Lung (tissue), 12 donors: Measurements from ENCODE around the gene LIN54. TPM values are rescaled to one million over a fixed set of nuclear protein-coding genes. Genes with fewer than 3 reads are reported as not detected.
A peak's percentile ranks its signal among the peaks of the same experiment; 100 is the strongest.
"Not testable (repeated sequence)": the region's sequence is repeated elsewhere in the genome, so short reads cannot be mapped to it uniquely, and the experiment has no call there.

Experiments used
- ATAC-seq: fragments of 200-7000 bp; cut with Tn5 transposase; one replicate; pipeline ENCODE4 v1.9.1; 2020; ENCODE audit warnings: moderate number of reproducible peaks; ENCODE audit not compliant: insufficient read depth, low FRiP score
- DNase-seq, 3 donors: peaks; one replicate each; pipeline ENCODE4 v3.0.0-alpha.2; 2013 to 2017
- H3K27ac ChIP-seq, 2 donors: one replicate each; pipeline ENCODE4 v1.5.1; 2013; ENCODE audit warnings: mild to moderate bottlenecking in 2 of 2, moderate library complexity in 2 of 2, control low read depth in 1 of 2, inconsistent platforms in 1 of 2, low read depth in 1 of 2, low read length in 1 of 2
- H3K27me3 ChIP-seq, 3 donors: one replicate each; pipeline ENCODE4 v1.5.1; 2013; ENCODE audit warnings: low read length in 2 of 3; ENCODE audit not compliant: control insufficient read depth in 3 of 3, insufficient read depth in 3 of 3
- H3K36me3 ChIP-seq, 4 donors: one replicate each; pipeline ENCODE4 v1.5.1; 2013; ENCODE audit warnings: low read length in 4 of 4, mild to moderate bottlenecking in 1 of 4, moderate library complexity in 1 of 4; ENCODE audit not compliant: control insufficient read depth in 4 of 4, insufficient read depth in 4 of 4
- H3K4me1 ChIP-seq, 5 donors: one replicate each; pipeline ENCODE4 v1.5.1; 2013; ENCODE audit warnings: low read length in 5 of 5, mild to moderate bottlenecking in 2 of 5, moderate library complexity in 1 of 5; ENCODE audit not compliant: control insufficient read depth in 5 of 5, insufficient read depth in 5 of 5
- H3K4me3 ChIP-seq: one replicate; pipeline ENCODE4 v1.5.1; 2013; ENCODE audit warnings: mild to moderate bottlenecking, control low read depth, moderate library complexity
- H3K9ac ChIP-seq, 2 donors: one replicate each; pipeline ENCODE4 v1.5.1; 2013; ENCODE audit warnings: low read length in 2 of 2, control low read depth in 1 of 2; ENCODE audit not compliant: insufficient read depth in 1 of 2
- H3K9me3 ChIP-seq, 4 donors: one replicate each; pipeline ENCODE4 v1.5.1; 2013; ENCODE audit warnings: low read length in 3 of 4, mild to moderate bottlenecking in 1 of 4, moderate library complexity in 1 of 4; ENCODE audit not compliant: control insufficient read depth in 4 of 4, insufficient read depth in 3 of 4
- WGBS, 2 donors: extraction: QIAGEN DNeasy Blood & Tissue Kit; methylation state at CpG; one replicate each; pipeline ENCODE4 v1.1.7; 2013; 5-methylcytosine and 5-hydroxymethylcytosine counted together
- polyA plus RNA-seq, 2 donors: library from polyadenylated mRNA; stranded (reverse); fragments of 200-250 nt; gene quantifications; one replicate each; pipeline ENCODE4 v1.2.1, GENCODE V29; 2013
- total RNA-seq, 2 donors: library from RNA; depleted of rRNA in 1 of 2; stranded (reverse); fragments of >200 nt in 1 of 2; gene quantifications; one replicate each; pipeline ENCODE4 v1.2.1, GENCODE V29; 2014 to 2021
- TF ChIP-seq, protein P1 (sequence below): IDR thresholded peaks from 2 replicates; pipeline ENCODE4 v1.5.1; 2012; ENCODE audit warnings: mild to moderate bottlenecking; ENCODE audit errors: control extremely low read depth, extremely low read depth
- donor health status: control.
- donor health status: control.
- donor health status: Bipolar disorder and iron deficiency.
- donor health status: healthy.
- donor health status: DM: yes; HTN: yes; CAD: no.

The LIN54 gene
- total and polyA plus RNA-seq, 4 donors = 2.7 to 14.1 (median 7.3) TPM

DNA sequence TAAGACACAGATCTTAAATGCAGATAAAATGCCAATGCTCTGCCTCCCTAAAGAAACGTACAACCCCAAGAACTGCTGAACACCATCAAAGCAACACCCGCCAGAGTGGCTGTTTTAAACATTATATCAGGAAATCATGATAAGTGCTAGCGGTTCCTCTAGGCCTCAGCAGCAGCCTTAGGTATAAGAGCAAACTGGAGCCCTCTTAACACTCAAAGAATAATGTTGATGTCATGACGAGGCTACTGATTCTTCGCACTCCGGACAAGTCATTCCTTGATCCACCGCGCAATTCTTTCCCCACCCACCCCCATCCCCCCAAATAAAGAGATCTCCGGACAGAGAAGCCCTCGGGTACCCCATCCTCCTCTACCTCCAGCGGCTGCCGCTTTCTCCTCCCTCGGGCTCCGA lies 507 bp downstream of the LIN54 start:
- WGBS, 2 donors = 0% methylated on average over 14 of the region's 14 CpGs
- ATAC-seq = no peak
- peak overlapping the region; percentile 96 to 97 for H3K27ac ChIP-seq

DNA sequence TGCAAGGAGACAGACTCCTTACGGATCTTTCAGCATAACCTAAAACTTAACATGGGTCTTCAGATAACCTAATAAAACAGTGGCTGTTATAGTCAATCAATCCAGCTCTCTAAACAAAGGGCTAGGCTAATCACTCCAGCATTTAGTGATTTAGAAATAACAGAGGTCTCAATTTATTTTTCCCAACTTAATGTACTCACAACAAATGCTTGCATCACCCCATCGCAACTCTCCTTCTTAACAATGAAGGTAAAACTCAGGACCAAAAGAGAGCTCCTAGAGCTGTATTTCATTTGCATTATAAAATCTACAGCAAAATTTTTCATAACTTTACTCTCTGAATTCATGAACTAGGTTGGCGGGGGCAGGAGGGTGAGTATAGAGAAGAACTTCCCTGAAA lies 1.1 kb downstream of the LIN54 start:
- 63 to 77% methylated on average over 3 of the region's 3 CpGs for WGBS, 2 donors
- no peaks in the 10 kb centered on the region for H3K9me3 ChIP-seq

More for the DNA sequence above, 507 bp downstream of the LIN54 start:
- Histone ChIP-seq H3K9me3 (no peaks in the 10 kb centered on the region), H3K4me1 (peaks cover 0 to 33% (median 9%) of the 10 kb centered on the region in 5 donors), H3K4me3 (peak overlapping the region; percentile 71), H3K27me3 (no peaks in the 10 kb centered on the region), H3K36me3 (no peaks in the 10 kb centered on the region), H3K9ac (peak overlapping the region; percentile 56 to 94)
- TF ChIP-seq, protein P1, sequence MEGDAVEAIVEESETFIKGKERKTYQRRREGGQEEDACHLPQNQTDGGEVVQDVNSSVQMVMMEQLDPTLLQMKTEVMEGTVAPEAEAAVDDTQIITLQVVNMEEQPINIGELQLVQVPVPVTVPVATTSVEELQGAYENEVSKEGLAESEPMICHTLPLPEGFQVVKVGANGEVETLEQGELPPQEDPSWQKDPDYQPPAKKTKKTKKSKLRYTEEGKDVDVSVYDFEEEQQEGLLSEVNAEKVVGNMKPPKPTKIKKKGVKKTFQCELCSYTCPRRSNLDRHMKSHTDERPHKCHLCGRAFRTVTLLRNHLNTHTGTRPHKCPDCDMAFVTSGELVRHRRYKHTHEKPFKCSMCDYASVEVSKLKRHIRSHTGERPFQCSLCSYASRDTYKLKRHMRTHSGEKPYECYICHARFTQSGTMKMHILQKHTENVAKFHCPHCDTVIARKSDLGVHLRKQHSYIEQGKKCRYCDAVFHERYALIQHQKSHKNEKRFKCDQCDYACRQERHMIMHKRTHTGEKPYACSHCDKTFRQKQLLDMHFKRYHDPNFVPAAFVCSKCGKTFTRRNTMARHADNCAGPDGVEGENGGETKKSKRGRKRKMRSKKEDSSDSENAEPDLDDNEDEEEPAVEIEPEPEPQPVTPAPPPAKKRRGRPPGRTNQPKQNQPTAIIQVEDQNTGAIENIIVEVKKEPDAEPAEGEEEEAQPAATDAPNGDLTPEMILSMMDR = no peak
- peak in 2 of 3 donors; percentile 56 to 64 for DNase-seq

DNA sequence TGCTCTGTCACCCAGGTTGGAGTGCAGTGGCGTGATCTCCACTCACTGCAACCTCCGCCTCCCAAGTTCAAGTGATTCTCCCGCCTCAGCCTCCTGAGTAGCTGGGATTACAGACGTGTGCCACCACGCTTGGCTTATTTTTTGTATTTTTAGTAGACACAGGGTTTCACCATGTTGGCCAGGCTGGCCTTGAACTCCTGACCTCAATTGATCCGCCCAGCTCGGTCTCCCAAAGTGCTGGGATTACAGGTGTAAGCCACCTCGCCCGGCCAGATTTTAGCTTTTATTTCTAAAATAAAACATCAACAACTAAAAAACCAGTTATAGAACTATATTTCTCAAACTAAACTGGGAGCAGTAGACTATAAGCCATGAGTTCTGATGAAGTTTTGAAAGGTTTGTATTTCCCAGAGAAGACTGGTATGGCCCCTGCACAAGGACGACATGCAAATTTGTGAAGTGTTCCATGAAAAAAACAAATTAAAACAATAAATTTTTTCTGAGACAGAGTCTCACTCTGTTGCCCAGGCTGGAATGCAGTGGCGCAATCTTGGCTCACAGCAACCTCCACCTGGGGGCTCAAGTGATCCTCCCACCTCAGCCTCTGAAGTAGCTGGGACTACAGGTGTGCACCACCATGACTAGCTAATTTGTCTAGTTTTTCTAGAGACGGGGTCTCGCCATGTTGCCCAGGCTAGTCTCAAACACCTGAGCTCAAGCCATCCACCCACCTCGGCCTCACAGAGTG lies 7.4 kb downstream of the LIN54 start:
- H3K27ac ChIP-seq, DNase-seq, H3K4me3 ChIP-seq, H3K9me3 ChIP-seq, H3K27me3 ChIP-seq, H3K9ac ChIP-seq, H3K4me1 ChIP-seq, H3K36me3 ChIP-seq, ATAC-seq: not testable (repeated sequence)
- 93 to 95% methylated on average over 14 of the region's 14 CpGs for WGBS, 2 donors

More for the DNA sequence above, 1.1 kb downstream of the LIN54 start:
- peaks cover 0 to 33% (median 9%) of the 10 kb centered on the region in 5 donors for H3K4me1 ChIP-seq
- no peak overlapping the region for H3K4me3 ChIP-seq
- TF ChIP-seq, protein P1 = no peak
- ATAC-seq (no peak), DNase-seq (peak in 2 of 3 donors; percentile 11 to 33)
- no peak overlapping the region for H3K27ac ChIP-seq
- H3K27me3 ChIP-seq = no peaks in the 10 kb centered on the region
- H3K9ac ChIP-seq = peak overlapping the region; percentile 29 to 94
- H3K36me3 ChIP-seq = no peaks in the 10 kb centered on the region

DNA sequence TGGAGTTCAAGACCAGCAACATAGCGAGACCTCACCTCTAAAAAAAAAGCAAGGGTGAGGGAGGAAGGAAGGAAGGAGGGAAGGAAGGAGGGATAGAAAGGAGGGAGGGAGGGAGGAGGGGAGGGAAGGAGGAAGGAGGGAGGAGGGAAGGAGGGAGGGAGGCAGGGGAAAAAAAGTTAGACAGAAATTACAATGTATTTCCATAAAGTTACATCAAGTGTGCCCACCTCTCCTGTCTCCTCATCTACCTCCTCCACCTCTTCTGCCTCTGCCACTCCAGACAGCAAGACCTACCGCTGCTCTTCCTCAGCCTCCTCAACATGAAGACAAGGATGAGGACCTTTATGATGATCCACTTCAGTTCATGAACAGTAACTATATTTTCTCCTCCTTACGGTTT lies 8.3 kb downstream of the LIN54 start:
- no peak overlapping the region for H3K9ac ChIP-seq
- TF ChIP-seq, protein P1 = no peak
- WGBS, 2 donors = 83 to 92% methylated on average over 3 of the region's 3 CpGs
- ATAC-seq (no peak), DNase-seq (no peak)
- H3K27me3 ChIP-seq = no peaks in the 10 kb centered on the region
- H3K9me3 ChIP-seq = no peaks in the 10 kb centered on the region
- no peak overlapping the region for H3K27ac ChIP-seq
- H3K4me3 ChIP-seq = no peak overlapping the region
- no peaks in the 10 kb centered on the region for H3K36me3 ChIP-seq
- peaks cover 0 to 1% (median 0%) of the 10 kb centered on the region in 5 donors for H3K4me1 ChIP-seq
